ENCODE results near the gene SLC4A9.

DNA sequence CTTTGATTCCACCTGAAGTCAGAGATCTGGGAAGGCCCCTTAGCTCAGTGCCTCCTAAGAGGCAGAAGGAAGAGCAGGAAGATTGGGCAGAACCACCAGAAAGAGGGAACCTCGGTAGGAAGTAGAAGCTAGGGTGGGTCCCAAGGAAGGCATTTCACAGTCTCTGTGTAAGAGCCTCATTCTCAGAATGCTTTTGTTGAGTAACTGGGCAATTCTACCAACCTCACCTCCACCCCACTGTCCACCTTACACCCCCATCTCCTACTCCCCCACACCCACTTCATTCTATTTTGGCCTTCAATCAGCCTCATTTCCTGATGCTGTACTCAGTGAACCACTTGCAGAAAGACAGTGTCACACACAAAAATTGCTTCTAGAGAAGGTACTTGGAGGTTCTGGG is 17.1 kb upstream of the SLC4A9 start:
- TF ChIP-seq POLR2AphosphoS5 (IDR thresholded peaks at IDR 0.05; ENCODE audit: insufficient read depth in 1 of 2, low read depth in 1 of 2) = no peak
- TF ChIP-seq, protein P1, sequence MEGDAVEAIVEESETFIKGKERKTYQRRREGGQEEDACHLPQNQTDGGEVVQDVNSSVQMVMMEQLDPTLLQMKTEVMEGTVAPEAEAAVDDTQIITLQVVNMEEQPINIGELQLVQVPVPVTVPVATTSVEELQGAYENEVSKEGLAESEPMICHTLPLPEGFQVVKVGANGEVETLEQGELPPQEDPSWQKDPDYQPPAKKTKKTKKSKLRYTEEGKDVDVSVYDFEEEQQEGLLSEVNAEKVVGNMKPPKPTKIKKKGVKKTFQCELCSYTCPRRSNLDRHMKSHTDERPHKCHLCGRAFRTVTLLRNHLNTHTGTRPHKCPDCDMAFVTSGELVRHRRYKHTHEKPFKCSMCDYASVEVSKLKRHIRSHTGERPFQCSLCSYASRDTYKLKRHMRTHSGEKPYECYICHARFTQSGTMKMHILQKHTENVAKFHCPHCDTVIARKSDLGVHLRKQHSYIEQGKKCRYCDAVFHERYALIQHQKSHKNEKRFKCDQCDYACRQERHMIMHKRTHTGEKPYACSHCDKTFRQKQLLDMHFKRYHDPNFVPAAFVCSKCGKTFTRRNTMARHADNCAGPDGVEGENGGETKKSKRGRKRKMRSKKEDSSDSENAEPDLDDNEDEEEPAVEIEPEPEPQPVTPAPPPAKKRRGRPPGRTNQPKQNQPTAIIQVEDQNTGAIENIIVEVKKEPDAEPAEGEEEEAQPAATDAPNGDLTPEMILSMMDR (IDR thresholded peaks at IDR 0.05) = no peak

Data from vagina (tissue), 2 donors.